GM12878 (cell line): Measurements from ENCODE around the gene CTNNA1. TPM values are rescaled to one million over a fixed set of nuclear protein-coding genes. Genes with fewer than 3 reads are reported as not detected.

Source experiments
- ATAC-seq: fragments of 200-7000 bp; cut with Tn5 transposase; 3 replicates; pipeline ENCODE4 v1.9.1; 2020; ENCODE audit warnings: mild to moderate bottlenecking, moderate library complexity
- BruUV-seq: library from RNA; stranded (reverse); fragments of 400-500 nt; replicated peaks from 2 replicates; lab custom pipeline; 2021; lab: Mats Ljungman, UMichigan
- CTCF ChIA-PET: fragments of 300-600 bp; sonication (Branson Sonifier 250); formaldehyde crosslinking; extraction: SDS; loops from one replicate; lab custom pipeline; 2021; ENCODE audit warnings: inconsistent platforms; lab: Yijun Ruan, JAX
- POLR2A ChIA-PET: fragments of 350-600 bp; formaldehyde crosslinking; extraction: SDS; loops from one replicate; lab custom pipeline; 2021; ENCODE audit warnings: inconsistent platforms; lab: Charles Lee
- RAD21 ChIA-PET: fragments of 300-600 bp; sonication (Branson Sonifier 250); formaldehyde crosslinking; loops from one replicate; lab custom pipeline; 2023; ENCODE audit warnings: antibody characterized with exemption; ENCODE audit not compliant: unreplicated experiment; lab: Charles Lee
- SMC1A ChIA-PET: fragments of 300-600 bp; sonication (Branson Sonifier 250); formaldehyde crosslinking; loops from one replicate; lab custom pipeline; 2023; ENCODE audit not compliant: unreplicated experiment, uncharacterized antibody; lab: Charles Lee
- DNase-seq: peaks from one replicate; pipeline ENCODE4 v3.0.0-alpha.2; 2011; ENCODE audit warnings: low read depth, low spot score
- FAIRE-seq: peaks from 3 replicates; lab custom pipeline; 2011; peaks lifted over from hg19 to GRCh38; lab: Jason Lieb, UNC
- H2AFZ ChIP-seq: 2 replicates; pipeline ENCODE4 v1.6.0; 2011; ENCODE audit warnings: low read depth, low read length, control low read depth; ENCODE audit not compliant: control insufficient read depth
- H3K27ac ChIP-seq: 2 replicates; pipeline ENCODE4 v1.5.1; 2011; ENCODE audit warnings: control low read depth; ENCODE audit not compliant: control insufficient read depth, insufficient read depth
- H3K27me3 ChIP-seq, 2 experiments: replicated peaks in 1 of 2; 2 replicates each; pipeline versions ENCODE4 v1.6.0 to v1.6.1; 2011; ENCODE audit warnings: low read length in 1 of 2; ENCODE audit not compliant: control insufficient read depth in 2 of 2, insufficient read depth in 2 of 2
- H3K36me3 ChIP-seq, 2 experiments: 2 replicates each; pipeline ENCODE4 v1.5.1; 2011; ENCODE audit warnings: low read length in 1 of 2; ENCODE audit not compliant: control insufficient read depth in 2 of 2, insufficient read depth in 2 of 2
- H3K4me1 ChIP-seq: 2 replicates; pipeline ENCODE4 v1.6.1; 2011; ENCODE audit warnings: mild to moderate bottlenecking, low read length, moderate library complexity, mixed read lengths; ENCODE audit not compliant: control insufficient read depth, insufficient read depth
- H3K4me2 ChIP-seq: 2 replicates; pipeline ENCODE4 v1.6.0; 2011; ENCODE audit warnings: control low read depth; ENCODE audit not compliant: control insufficient read depth, insufficient read depth
- H3K4me3 ChIP-seq: fragments of 200-600 bp; sonication (generic); 2 replicates; pipeline ENCODE4 v1.5.1; 2016
- H3K79me2 ChIP-seq: 2 replicates; pipeline ENCODE4 v1.6.0; 2011; ENCODE audit warnings: low read length; ENCODE audit not compliant: control insufficient read depth, insufficient read depth
- H3K9ac ChIP-seq: 2 replicates; pipeline ENCODE4 v1.8.0; 2011; ENCODE audit warnings: low read length, control low read depth, mixed read lengths; ENCODE audit not compliant: control insufficient read depth, insufficient read depth
- H3K9me3 ChIP-seq: replicated peaks from 3 replicates; pipeline ENCODE4 v1.5.1; 2011; ENCODE audit warnings: mild to moderate bottlenecking, low read length; ENCODE audit not compliant: control insufficient read depth, insufficient read depth
- H4K20me1 ChIP-seq: 2 replicates; pipeline ENCODE4 v1.6.0; 2011; ENCODE audit not compliant: control insufficient read depth, insufficient read depth
- EGR1 ChIP-seq, 2 experiments: IDR thresholded peaks; 1 replicate in 1 of 2; 2 replicates in 1 of 2; pipeline ENCODE4 v1.6.1; 2011 to 2012; ENCODE audit warnings: low read depth in 2 of 2, low read length in 2 of 2, borderline replicate concordance in 1 of 2, mild to moderate bottlenecking in 1 of 2, moderate library complexity in 1 of 2
- IKZF2 ChIP-seq, 2 experiments: fragments of 450-650 bp; IDR thresholded peaks; 2 replicates each; pipeline ENCODE4 v1.6.1; 2017; ENCODE audit warnings: mild to moderate bottlenecking in 2 of 2, moderate library complexity in 2 of 2
- MTA2 ChIP-seq: fragments of 450-650 bp; IDR thresholded peaks from 2 replicates; pipeline ENCODE4 v1.6.1; 2016; ENCODE audit warnings: low read depth, mild to moderate bottlenecking, moderate library complexity
- NRF1 ChIP-seq: conservative IDR thresholded peaks from 2 replicates; pipeline ENCODE4 v1.6.1; 2011; ENCODE audit warnings: mild to moderate bottlenecking, low read depth, low read length, improper control_type of control experiment
- SIX5 ChIP-seq: IDR thresholded peaks from 2 replicates; pipeline ENCODE4 v1.6.1; 2011; ENCODE audit warnings: mild to moderate bottlenecking, low read depth, low read length, moderate library complexity; ENCODE audit not compliant: severe bottlenecking
- SUZ12 ChIP-seq: fragments of 200-600 bp; sonication (generic); IDR thresholded peaks from one replicate; pipeline ENCODE4 v1.6.1; 2018; ENCODE audit warnings: antibody characterized with exemption, mild to moderate bottlenecking; ENCODE audit not compliant: unreplicated experiment
- YY1 ChIP-seq: IDR thresholded peaks from 2 replicates; pipeline ENCODE4 v1.6.1; 2011; ENCODE audit warnings: low read depth, mild to moderate bottlenecking, low read length
- ZZZ3 ChIP-seq: IDR thresholded peaks from 2 replicates; pipeline ENCODE4 v1.6.1; 2011; ENCODE audit warnings: low read depth; ENCODE audit not compliant: control insufficient read depth, insufficient read length
- WGBS: methylation state at CpG from one replicate; pipeline ENCODE4 v1.1.6; 2016; ENCODE audit warnings: low lambda C conversion rate; ENCODE audit not compliant: insufficient replicate concordance, insufficient coverage; ENCODE audit errors: missing lambda C conversion rate; 5-methylcytosine and 5-hydroxymethylcytosine counted together
- in situ Hi-C: fragments of 300-500 bp; cut with MboI; formaldehyde crosslinking; loops from 9 replicates; pipeline ENCODE4 v1.14.3; 2018; ENCODE audit warnings: mixed read lengths
- intact Hi-C: fragments of 100-400 bp; cut with micrococcal nuclease; formaldehyde crosslinking; loops from one replicate; pipeline ENCODE4 v1.14.2; 2022; ENCODE audit not compliant: unreplicated experiment
- polyA plus RNA-seq, 11 experiments: library from polyadenylated mRNA; depleted of rRNA in 4 of 11; unstranded in 6 of 11; stranded (reverse) in 5 of 11; fragments of >200 nt; fragmentation: Nextera tagmentation in 4 of 11; fragmentation: Illumina TruSeq in 1 of 11; extraction: Ambion mirVana in 4 of 11; extraction: Trizol in 1 of 11; gene quantifications; 1 replicate in 1 of 11; 2 replicates in 10 of 11; pipeline versions ENCODE4 v1.2.1 to v1.2.3, GENCODE V29; 2011 to 2016; ENCODE audit warnings: inconsistent platforms in 2 of 11, missing spikeins in 2 of 11, low read depth in 1 of 11
- total RNA-seq, 4 experiments: library from RNA; depleted of rRNA in 3 of 4; stranded (reverse); fragments of >200 nt in 3 of 4; fragmentation: Illumina TruSeq in 1 of 4; extraction: Trizol in 1 of 4; gene quantifications; 2 replicates each; pipeline versions ENCODE4 v1.2.1 to v1.2.3, GENCODE V29; 2013 to 2021
- TF ChIP-seq, protein P1 (sequence below): IDR thresholded peaks from 2 replicates; pipeline ENCODE4 v1.6.1; 2012; ENCODE audit warnings: low read depth, low read length, improper control_type of control experiment
- TF ChIP-seq, protein P2 (sequence below): IDR thresholded peaks from 2 replicates; pipeline ENCODE4 v1.6.1; 2011; ENCODE audit warnings: low read depth, low read length, improper control_type of control experiment, borderline replicate concordance

CTNNA1 gene
- total and polyA plus RNA-seq, 10 of the 15 experiments (the other 5 are each of a cell fraction or from before 2014, with no cell fraction given) = 32.6 to 104 (median 57.7) TPM

DNA sequence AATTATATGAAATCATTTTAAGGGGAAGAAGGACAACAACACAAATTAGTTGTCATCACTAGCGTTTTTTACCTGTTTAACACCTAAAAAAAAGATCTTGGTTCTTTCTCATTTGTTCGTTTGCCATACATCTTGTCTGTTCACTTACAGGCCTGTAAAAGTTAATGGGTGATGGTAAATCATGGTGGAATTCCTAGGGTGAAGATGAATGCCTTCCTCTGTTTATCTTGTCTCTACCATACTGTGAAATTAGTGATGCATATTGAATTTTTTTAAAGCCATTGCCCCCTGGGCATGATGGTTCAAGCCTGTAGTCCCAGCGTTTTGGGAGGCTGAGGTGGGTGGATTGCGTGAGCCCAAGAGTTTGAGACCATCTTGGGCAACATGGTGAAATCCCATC is 75.3 kb downstream of the CTNNA1 start:
- Histone ChIP-seq H3K27ac (no peak overlapping the region), H3K9me3 (no peaks in the 10 kb centered on the region), H3K9ac (no peak overlapping the region), H3K27me3 (no peaks in the 10 kb centered on the region), H4K20me1 (no peaks in the 10 kb centered on the region), H3K4me2 (no peak overlapping the region), H3K4me3 (no peak overlapping the region), H2AFZ (no peak overlapping the region), H3K79me2 (no peaks in the 10 kb centered on the region), H3K4me1 (no peaks in the 10 kb centered on the region), H3K36me3 (peaks cover 2 to 7% of the 10 kb centered on the region in 2 experiments; a peak in 3 of 4 replicates)
- intact Hi-C loops (loop anchor here (5.0 kb wide), 1 partner anchor 434 kb away; no protein-coding TSS in a partner anchor), in situ Hi-C loops (no loop called here)
- ATAC-seq (no peak), DNase-seq (no peak), FAIRE-seq (no peak)
- ChIA-PET SMC1A (interaction anchor here (1.0 kb wide), 1 partner anchor 19 kb away, joined by 3 read pairs; no protein-coding TSS in a partner anchor), POLR2A (no interaction called here), CTCF (no interaction called here), RAD21 (no interaction called here)
- WGBS = 88% methylated on average over 4 of the region's 4 CpGs
- TF ChIP-seq NRF1 = no peak
- TF ChIP-seq IKZF2 (IDR thresholded peaks at IDR 0.05) = no peak
- no peak for TF ChIP-seq EGR1 (IDR thresholded peaks at IDR 0.05; ENCODE audit: borderline replicate concordance in 1 of 2, low read depth in 2 of 2, low read length in 2 of 2)
- BruUV-seq = no TSS peak

DNA sequence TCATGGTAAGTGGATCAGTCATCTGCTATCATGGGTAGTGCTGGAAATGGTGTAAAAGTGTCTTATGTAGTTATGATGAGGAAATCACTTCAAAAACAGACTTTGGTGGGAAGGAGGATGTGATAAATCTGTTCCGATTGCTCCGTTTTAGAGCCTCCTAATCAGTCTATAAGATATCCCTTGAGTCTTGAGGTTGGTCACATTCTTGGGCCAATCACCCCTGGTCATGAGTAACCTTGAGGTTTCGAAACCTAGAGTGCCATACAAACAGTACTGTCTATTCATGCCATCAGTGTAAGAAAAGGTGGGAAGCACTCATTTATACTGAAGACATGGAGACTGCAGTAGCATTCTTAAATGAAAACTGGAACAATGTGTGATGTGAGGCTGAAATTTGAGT is 76.1 kb downstream of the CTNNA1 start:
- ChIA-PET CTCF (no interaction called here), RAD21 (no interaction called here), SMC1A (interaction anchor here (1.0 kb wide), 1 partner anchor 18 kb away, joined by 3 read pairs; no protein-coding TSS in a partner anchor), POLR2A (no interaction called here)
- BruUV-seq = TSS peak; percentile 36
- ATAC-seq = no peak
- no peak overlapping the region for H3K4me3 ChIP-seq
- intact Hi-C loops (loop anchor here (5.0 kb wide), 1 partner anchor 433 kb away; no protein-coding TSS in a partner anchor), in situ Hi-C loops (no loop called here)
- no peaks in the 10 kb centered on the region for H3K4me1 ChIP-seq
- no peak for TF ChIP-seq SUZ12
- TF ChIP-seq SIX5 = no peak
- TF ChIP-seq, protein P1, sequence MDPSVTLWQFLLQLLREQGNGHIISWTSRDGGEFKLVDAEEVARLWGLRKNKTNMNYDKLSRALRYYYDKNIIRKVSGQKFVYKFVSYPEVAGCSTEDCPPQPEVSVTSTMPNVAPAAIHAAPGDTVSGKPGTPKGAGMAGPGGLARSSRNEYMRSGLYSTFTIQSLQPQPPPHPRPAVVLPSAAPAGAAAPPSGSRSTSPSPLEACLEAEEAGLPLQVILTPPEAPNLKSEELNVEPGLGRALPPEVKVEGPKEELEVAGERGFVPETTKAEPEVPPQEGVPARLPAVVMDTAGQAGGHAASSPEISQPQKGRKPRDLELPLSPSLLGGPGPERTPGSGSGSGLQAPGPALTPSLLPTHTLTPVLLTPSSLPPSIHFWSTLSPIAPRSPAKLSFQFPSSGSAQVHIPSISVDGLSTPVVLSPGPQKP = no peak
- TF ChIP-seq MTA2 = no peak
- TF ChIP-seq, protein P2, sequence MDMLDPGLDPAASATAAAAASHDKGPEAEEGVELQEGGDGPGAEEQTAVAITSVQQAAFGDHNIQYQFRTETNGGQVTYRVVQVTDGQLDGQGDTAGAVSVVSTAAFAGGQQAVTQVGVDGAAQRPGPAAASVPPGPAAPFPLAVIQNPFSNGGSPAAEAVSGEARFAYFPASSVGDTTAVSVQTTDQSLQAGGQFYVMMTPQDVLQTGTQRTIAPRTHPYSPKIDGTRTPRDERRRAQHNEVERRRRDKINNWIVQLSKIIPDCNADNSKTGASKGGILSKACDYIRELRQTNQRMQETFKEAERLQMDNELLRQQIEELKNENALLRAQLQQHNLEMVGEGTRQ = no peak
- no peak for TF ChIP-seq ZZZ3
- TF ChIP-seq YY1 = no peak
- H3K9me3 ChIP-seq = no peaks in the 10 kb centered on the region
- 98% methylated on average over 3 of the region's 3 CpGs for WGBS
- no peak overlapping the region for H3K9ac ChIP-seq
- no peak overlapping the region for H3K4me2 ChIP-seq
- no peaks in the 10 kb centered on the region for H3K27me3 ChIP-seq
- no peaks in the 10 kb centered on the region for H4K20me1 ChIP-seq
- no peak overlapping the region for H3K27ac ChIP-seq
- DNase-seq = no peak
- H2AFZ ChIP-seq = no peak overlapping the region
- no peak for FAIRE-seq
- H3K36me3 ChIP-seq = peaks cover 2 to 7% of the 10 kb centered on the region in 2 experiments; a peak in 3 of 4 replicates
- no peaks in the 10 kb centered on the region for H3K79me2 ChIP-seq
